Astrocyte (in vitro differentiated cells and primary cell): Measurements from ENCODE around the gene CAND2. TPM values are rescaled to one million over a fixed set of nuclear protein-coding genes. Genes with fewer than 3 reads are reported as not detected.
"Not testable (repeated sequence)": the region's sequence is repeated elsewhere in the genome, so short reads cannot be mapped to it uniquely, and the experiment has no call there.

Source experiments
- DNase-seq: peaks from one replicate; pipeline ENCODE4 v3.0.0-alpha.2; 2010; ENCODE audit warnings: low read depth
- FAIRE-seq: peaks from 2 replicates; lab custom pipeline; 2011; peaks lifted over from hg19 to GRCh38; lab: Jason Lieb, UNC
- H2AFZ ChIP-seq: 2 replicates; pipeline ENCODE4 v1.6.0; 2012; ENCODE audit warnings: low read depth, low read length, inconsistent platforms
- H3K27ac ChIP-seq: 2 replicates; pipeline ENCODE4 v1.5.1; 2011; ENCODE audit warnings: low read depth, low read length, inconsistent platforms
- H3K27me3 ChIP-seq: 2 replicates; pipeline ENCODE4 v1.6.0; 2011; ENCODE audit warnings: low read length, inconsistent platforms; ENCODE audit not compliant: insufficient read depth
- H3K36me3 ChIP-seq: 2 replicates; pipeline ENCODE4 v1.5.1; 2011; ENCODE audit warnings: low read length, inconsistent platforms; ENCODE audit not compliant: insufficient read depth
- H3K4me1 ChIP-seq: 2 replicates; pipeline ENCODE4 v1.5.1; 2011; ENCODE audit warnings: low read length, inconsistent platforms; ENCODE audit not compliant: insufficient read depth
- H3K4me2 ChIP-seq: 2 replicates; pipeline ENCODE4 v1.6.0; 2012; ENCODE audit warnings: low read length, inconsistent platforms
- H3K4me3 ChIP-seq: 2 replicates; pipeline ENCODE4 v1.5.1; 2011; ENCODE audit warnings: low read depth, mild to moderate bottlenecking, low read length, inconsistent platforms; ENCODE audit not compliant: insufficient read depth
- H3K79me2 ChIP-seq: 2 replicates; pipeline ENCODE4 v1.6.0; 2012; ENCODE audit warnings: mild to moderate bottlenecking, low read length, inconsistent platforms; ENCODE audit not compliant: insufficient read depth
- H3K9ac ChIP-seq: 2 replicates; pipeline ENCODE4 v1.6.0; 2012; ENCODE audit warnings: mild to moderate bottlenecking, low read length, inconsistent platforms
- H3K9me3 ChIP-seq: 2 replicates; pipeline ENCODE4 v1.5.1; 2012; ENCODE audit warnings: low read depth, mild to moderate bottlenecking, low read length, inconsistent platforms; ENCODE audit not compliant: insufficient read depth
- H4K20me1 ChIP-seq: 2 replicates; pipeline ENCODE4 v1.6.0; 2012; ENCODE audit warnings: low read length, inconsistent platforms; ENCODE audit not compliant: insufficient read depth
- H3K27ac Mint-ChIP-seq: one replicate; pipeline ENCODE4 v1.8.0; 2021; ENCODE audit warnings: mild to moderate bottlenecking, mixed read lengths; ENCODE audit not compliant: unreplicated experiment
- H3K27me3 Mint-ChIP-seq: one replicate; pipeline ENCODE4 v1.8.0; 2021; ENCODE audit warnings: low read depth, mixed read lengths; ENCODE audit not compliant: unreplicated experiment
- H3K36me3 Mint-ChIP-seq: one replicate; pipeline ENCODE4 v1.8.0; 2021; ENCODE audit warnings: low read depth, mixed read lengths; ENCODE audit not compliant: unreplicated experiment
- H3K4me1 Mint-ChIP-seq: one replicate; pipeline ENCODE4 v1.8.0; 2021; ENCODE audit warnings: low read depth, mixed read lengths; ENCODE audit not compliant: unreplicated experiment
- H3K4me3 Mint-ChIP-seq: one replicate; pipeline ENCODE4 v1.8.0; 2021; ENCODE audit warnings: mild to moderate bottlenecking, moderate library complexity, mixed read lengths; ENCODE audit not compliant: unreplicated experiment
- H3K9me3 Mint-ChIP-seq: one replicate; pipeline ENCODE4 v1.8.0; 2021; ENCODE audit warnings: mild to moderate bottlenecking, mixed read lengths; ENCODE audit not compliant: unreplicated experiment
- CTCF ChIP-seq: IDR thresholded peaks from 2 replicates; pipeline ENCODE4 v1.5.1; 2011; ENCODE audit warnings: low read depth, mild to moderate bottlenecking, inconsistent platforms, low read length, moderate library complexity; ENCODE audit not compliant: insufficient read depth
- EZH2 ChIP-seq: IDR thresholded peaks from 2 replicates; pipeline ENCODE4 v1.6.1; 2012; ENCODE audit warnings: mild to moderate bottlenecking, low read length, inconsistent platforms; ENCODE audit not compliant: insufficient read depth
- total RNA-seq: library from RNA; stranded (reverse); gene quantifications from 2 replicates; pipeline ENCODE4 v1.2.1, GENCODE V29; 2021

CAND2 gene
- total RNA-seq, 1 donor from 2014 or later: 4.6 TPM

GRCh38 chr3:12852201-12852600 is 55.7 kb downstream of the CAND2 start:
- no peaks in the 10 kb centered on the region for H3K4me1 ChIP-seq
- H3K9ac ChIP-seq: no peak overlapping the region
- H3K27me3 ChIP-seq: peaks cover 15% of the 10 kb centered on the region
- no peaks in the 10 kb centered on the region for H3K36me3 ChIP-seq
- H3K27ac ChIP-seq: no peak overlapping the region
- no peak overlapping the region for H2AFZ ChIP-seq
- H3K4me3 Mint-ChIP-seq: no peak overlapping the region
- H3K79me2 ChIP-seq: no peaks in the 10 kb centered on the region
- no peaks in the 10 kb centered on the region for H3K9me3 ChIP-seq
- H3K4me3 ChIP-seq: no peak overlapping the region
- TF ChIP-seq EZH2 (no peak), CTCF (no peak)
- H3K36me3 Mint-ChIP-seq: no peaks in the 10 kb centered on the region
- no peak overlapping the region for H3K27ac Mint-ChIP-seq
- no peaks in the 10 kb centered on the region for H4K20me1 ChIP-seq
- H3K9me3 Mint-ChIP-seq: peaks cover 2% of the 10 kb centered on the region
- peaks cover 11% of the 10 kb centered on the region for H3K4me1 Mint-ChIP-seq
- FAIRE-seq (no peak), DNase-seq (no peak)
- H3K27me3 Mint-ChIP-seq: peaks cover 32% of the 10 kb centered on the region
- no peak overlapping the region for H3K4me2 ChIP-seq

GRCh38 chr3:12853847-12854246 is 57.4 kb downstream of the CAND2 start:
- H3K4me1 ChIP-seq, H3K4me1 Mint-ChIP-seq, H3K9me3 ChIP-seq, DNase-seq, H3K9me3 Mint-ChIP-seq, H3K9ac ChIP-seq, H3K79me2 ChIP-seq, H2AFZ ChIP-seq, H4K20me1 ChIP-seq, H3K27ac ChIP-seq, H3K27ac Mint-ChIP-seq, H3K4me2 ChIP-seq, H3K4me3 Mint-ChIP-seq, H3K4me3 ChIP-seq, H3K36me3 ChIP-seq, H3K36me3 Mint-ChIP-seq, FAIRE-seq: not testable (repeated sequence)
- peaks cover 32% of the 10 kb centered on the region for H3K27me3 Mint-ChIP-seq
- peaks cover 18% of the 10 kb centered on the region for H3K27me3 ChIP-seq

GRCh38 chr3:12854565-12854964 is 58.1 kb downstream of the CAND2 start:
- no peak overlapping the region for H3K27ac Mint-ChIP-seq
- H3K4me2 ChIP-seq: no peak overlapping the region
- no peaks in the 10 kb centered on the region for H3K36me3 ChIP-seq
- DNase-seq (no peak), FAIRE-seq (no peak)
- H3K79me2 ChIP-seq: no peaks in the 10 kb centered on the region
- no peak overlapping the region for H3K4me3 Mint-ChIP-seq
- TF ChIP-seq CTCF (no peak), EZH2 (no peak)
- H2AFZ ChIP-seq: no peak overlapping the region
- H3K4me1 ChIP-seq: no peaks in the 10 kb centered on the region
- H3K4me3 ChIP-seq: no peak overlapping the region
- peaks cover 7% of the 10 kb centered on the region for H3K4me1 Mint-ChIP-seq
- H3K27ac ChIP-seq: no peak overlapping the region
- H3K9ac ChIP-seq: no peak overlapping the region
- no peaks in the 10 kb centered on the region for H3K9me3 ChIP-seq
- H4K20me1 ChIP-seq: no peaks in the 10 kb centered on the region
- H3K9me3 Mint-ChIP-seq: peaks cover 7% of the 10 kb centered on the region
- peaks cover 21% of the 10 kb centered on the region for H3K27me3 ChIP-seq
- no peaks in the 10 kb centered on the region for H3K36me3 Mint-ChIP-seq
- H3K27me3 Mint-ChIP-seq: peaks cover 34% of the 10 kb centered on the region
